Ishikawa (cell line): Measurements from ENCODE around the gene BANF2.

Experiments
- EP300 ChIP-seq: IDR thresholded peaks from 2 replicates; pipeline ENCODE4 v1.6.1; 2012; ENCODE audit warnings: borderline replicate concordance
- NFIC ChIP-seq: IDR thresholded peaks from 2 replicates; pipeline ENCODE4 v1.6.1; 2012
- YY1 ChIP-seq: IDR thresholded peaks from 2 replicates; pipeline ENCODE4 v1.6.1; 2012; ENCODE audit warnings: low read depth
- ZBTB7A ChIP-seq: IDR thresholded peaks from 2 replicates; pipeline ENCODE4 v1.6.1; 2012; ENCODE audit warnings: low read depth

DNA sequence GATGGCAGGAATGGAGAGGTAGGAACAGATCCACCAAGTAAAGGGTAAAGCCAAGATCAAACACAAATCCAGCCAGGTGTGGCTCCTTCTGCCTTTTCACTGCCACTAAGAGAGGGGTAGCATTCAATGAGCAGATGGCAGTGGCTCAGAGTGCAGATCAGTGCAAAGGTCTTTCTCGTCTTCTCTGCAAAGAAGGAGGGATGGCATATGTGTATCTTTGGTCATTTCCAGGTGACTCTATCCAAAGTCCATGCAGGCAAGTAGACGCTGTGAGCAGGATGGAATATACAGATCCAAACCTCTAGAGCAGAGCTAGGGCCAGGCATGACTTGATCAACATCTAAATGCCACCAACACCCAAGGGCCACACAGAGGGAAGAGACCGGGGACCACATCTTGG is 6.9 kb downstream of the BANF2 start:
- TF ChIP-seq YY1: no peak
- no peak for TF ChIP-seq EP300
- TF ChIP-seq ZBTB7A: no peak
- TF ChIP-seq NFIC: no peak
